ENCODE data around the gene SLC2A4. TPM values are rescaled to one million over a fixed set of nuclear protein-coding genes. Genes with fewer than 3 reads are reported as not detected.
A peak's percentile ranks its signal among the peaks of the same experiment; 100 is the strongest.

The SLC2A4 gene
- total RNA-seq, 1 donor from 2014 or later, result 0.42 TPM

- peaks cover 4% of the 10 kb centered on the region for H3K36me3 Mint-ChIP-seq (ENCODE audit: unreplicated experiment)
- no peak overlapping the region for H3K4me3 Mint-ChIP-seq (ENCODE audit: unreplicated experiment)
- no peak for DNase-seq
- no peak overlapping the region for H3K27ac Mint-ChIP-seq (ENCODE audit: unreplicated experiment)
- no peak for TF ChIP-seq CTCF (IDR thresholded peaks at IDR 0.05; ENCODE audit: partially characterized antibody, unreplicated experiment)
- peaks cover 5% of the 10 kb centered on the region for H3K9me3 Mint-ChIP-seq (ENCODE audit: unreplicated experiment)
- peaks cover 21% of the 10 kb centered on the region for H3K27me3 Mint-ChIP-seq (ENCODE audit: unreplicated experiment)
- peaks cover 5% of the 10 kb centered on the region for H3K4me1 Mint-ChIP-seq (ENCODE audit: low read depth, unreplicated experiment)
Observed at GRCh38 chr17:7266784-7267183, 14.7 kb upstream of the SLC2A4 start.

- DNase-seq, result no peak
- H3K4me3 Mint-ChIP-seq (ENCODE audit: unreplicated experiment), result no peak overlapping the region
- TF ChIP-seq CTCF (IDR thresholded peaks at IDR 0.05; ENCODE audit: partially characterized antibody, unreplicated experiment), result no peak
- H3K27me3 Mint-ChIP-seq (ENCODE audit: unreplicated experiment), result peaks cover 18% of the 10 kb centered on the region
- H3K9me3 Mint-ChIP-seq (ENCODE audit: unreplicated experiment), result peaks cover 2% of the 10 kb centered on the region
- peaks cover 4% of the 10 kb centered on the region for H3K4me1 Mint-ChIP-seq (ENCODE audit: low read depth, unreplicated experiment)
- H3K27ac Mint-ChIP-seq (ENCODE audit: unreplicated experiment), result no peak overlapping the region
- no peaks in the 10 kb centered on the region for H3K36me3 Mint-ChIP-seq (ENCODE audit: unreplicated experiment)
Observed at GRCh38 chr17:7279448-7279847, 2.1 kb upstream of the SLC2A4 start.

GRCh38 chr17:7280519-7281073 lies 922 bp upstream of the SLC2A4 start:
- no peak overlapping the region for H3K27ac Mint-ChIP-seq (ENCODE audit: unreplicated experiment)
- TF ChIP-seq CTCF (IDR thresholded peaks at IDR 0.05; ENCODE audit: partially characterized antibody, unreplicated experiment), result peak; percentile 69
- H3K9me3 Mint-ChIP-seq (ENCODE audit: unreplicated experiment), result peaks cover 2% of the 10 kb centered on the region
- peaks cover 4% of the 10 kb centered on the region for H3K4me1 Mint-ChIP-seq (ENCODE audit: low read depth, unreplicated experiment)
- H3K4me3 Mint-ChIP-seq (ENCODE audit: unreplicated experiment), result peak overlapping the region; percentile 81
- peaks cover 18% of the 10 kb centered on the region for H3K27me3 Mint-ChIP-seq (ENCODE audit: unreplicated experiment)
- no peaks in the 10 kb centered on the region for H3K36me3 Mint-ChIP-seq (ENCODE audit: unreplicated experiment)
- peak; percentile 83 for DNase-seq

- no peaks in the 10 kb centered on the region for H3K36me3 Mint-ChIP-seq (ENCODE audit: unreplicated experiment)
- peaks cover 20% of the 10 kb centered on the region for H3K27me3 Mint-ChIP-seq (ENCODE audit: unreplicated experiment)
- peaks cover 4% of the 10 kb centered on the region for H3K4me1 Mint-ChIP-seq (ENCODE audit: low read depth, unreplicated experiment)
- no peak for DNase-seq
- peak overlapping the region; percentile 73 for H3K4me3 Mint-ChIP-seq (ENCODE audit: unreplicated experiment)
- no peak overlapping the region for H3K27ac Mint-ChIP-seq (ENCODE audit: unreplicated experiment)
- peaks cover 2% of the 10 kb centered on the region for H3K9me3 Mint-ChIP-seq (ENCODE audit: unreplicated experiment)
- TF ChIP-seq CTCF (IDR thresholded peaks at IDR 0.05; ENCODE audit: partially characterized antibody, unreplicated experiment), result no peak
Observed at GRCh38 chr17:7281953-7282751, 634 bp downstream of the SLC2A4 start.

- Mint-ChIP-seq H3K4me3 (ENCODE audit: unreplicated experiment) (peak overlapping the region; percentile 25), H3K27ac (ENCODE audit: unreplicated experiment) (no peak overlapping the region), H3K36me3 (ENCODE audit: unreplicated experiment) (no peaks in the 10 kb centered on the region), H3K4me1 (ENCODE audit: low read depth, unreplicated experiment) (peaks cover 4% of the 10 kb centered on the region), H3K9me3 (ENCODE audit: unreplicated experiment) (peaks cover 2% of the 10 kb centered on the region), H3K27me3 (ENCODE audit: unreplicated experiment) (peaks cover 22% of the 10 kb centered on the region)
- TF ChIP-seq CTCF (IDR thresholded peaks at IDR 0.05; ENCODE audit: partially characterized antibody, unreplicated experiment), result no peak
- no peak for DNase-seq
Observed at GRCh38 chr17:7282752-7283321, 1.3 kb downstream of the SLC2A4 start.

Measured in glutamatergic neuron (in vitro differentiated cells).